ENCODE measurements around the gene GPR149. TPM values are rescaled to one million over a fixed set of nuclear protein-coding genes. Genes with fewer than 3 reads are reported as not detected.

GPR149 gene
- total and polyA plus RNA-seq, 10 of the 15 experiments (the other 5 are each of a cell fraction or from before 2014, with no cell fraction given), result not detected

GRCh38 chr3:154398084-154398967, 31.7 kb downstream of the GPR149 start (continued):
- TF ChIP-seq BACH1 (IDR thresholded peaks at IDR 0.05; ENCODE audit: borderline replicate concordance), result 0 out of 2 replicates have a peak, but pooled peaks have one; percentile 14
- 0 out of 2 replicates have a peak, but pooled peaks have one; percentile 32 for TF ChIP-seq GATAD2B (conservative IDR thresholded peaks at IDR 0.05; ENCODE audit: low read depth)
- TF ChIP-seq JUNB (IDR thresholded peaks at IDR 0.05), result peak; percentile 77
- TF ChIP-seq STAT3 (IDR thresholded peaks at IDR 0.05; ENCODE audit: low read depth, low read length), result 0 out of 2 replicates have a peak, but pooled peaks have one; percentile 20
- TF ChIP-seq TBL1XR1 (IDR thresholded peaks at IDR 0.05; ENCODE audit: low read depth, low read length), result peak; percentile 89
- TF ChIP-seq MTA2 (IDR thresholded peaks at IDR 0.05; ENCODE audit: low read depth), result peak; percentile 98
- TF ChIP-seq NKRF (conservative IDR thresholded peaks at IDR 0.05), result no peak
- TF ChIP-seq ZNF24 (IDR thresholded peaks at IDR 0.05), result peak; percentile 83
- TF ChIP-seq GABPA (IDR thresholded peaks at IDR 0.05; ENCODE audit: low read depth), result peak; percentile 17; the same call in 1 of the 2 replicates
- TF ChIP-seq KAT2A (conservative IDR thresholded peaks at IDR 0.05; ENCODE audit: control insufficient read depth, low read depth, low read length), result no peak
- peak; percentile 31; the same call in 1 of the 2 replicates for TF ChIP-seq SREBF1 (IDR thresholded peaks at IDR 0.05; ENCODE audit: low read length)
- no peak for TF ChIP-seq ZBTB40 (IDR thresholded peaks at IDR 0.05; ENCODE audit: borderline replicate concordance)
- no peak for TF ChIP-seq ZBTB33 (IDR thresholded peaks at IDR 0.05)
- TF ChIP-seq BCL11A (IDR thresholded peaks at IDR 0.05; ENCODE audit: low read depth, low read length), result peak; percentile 95
- 0 out of 2 replicates have a peak, but pooled peaks have one; percentile 11 for TF ChIP-seq CREB1 (IDR thresholded peaks at IDR 0.05; ENCODE audit: low read depth)
- peak in 1 of 2 experiments; percentile 20; a peak in 1 of 4 replicates for TF ChIP-seq ETV6 (conservative IDR thresholded peaks at IDR 0.05 in 1 of 2, IDR thresholded peaks at IDR 0.05 in 1 of 2; ENCODE audit: borderline replicate concordance in 1 of 2, low read depth in 1 of 2)
- TF ChIP-seq PKNOX1 (IDR thresholded peaks at IDR 0.05), result peak; percentile 96
- TF ChIP-seq NFIC (IDR thresholded peaks at IDR 0.05; ENCODE audit: low read depth, low read length), result peak; percentile 96
- TF ChIP-seq MEF2A (IDR thresholded peaks at IDR 0.05; ENCODE audit: insufficient read depth, low read depth, low read length), result peak; percentile 58; the same call in 1 of the 2 replicates
- 0 out of 4 replicates have a peak, but pooled peaks of 1 of the 2 experiments have one; percentile 34 for TF ChIP-seq CEBPB (IDR thresholded peaks at IDR 0.05; ENCODE audit: borderline replicate concordance in 1 of 2, low read depth in 2 of 2, low read length in 2 of 2)
